Measurements from ENCODE around the gene SEMA3F. TPM values are rescaled to one million over a fixed set of nuclear protein-coding genes. Genes with fewer than 3 reads are reported as not detected.
"Not testable (repeated sequence)": the region's sequence is repeated elsewhere in the genome, so short reads cannot be mapped to it uniquely, and the experiment has no call there.

The SEMA3F gene
- total RNA-seq, 4 donors from 2014 or later = 13.2 to 44.2 (median 38.2) TPM

GRCh38 chr3:50210176-50210509, 55.0 kb downstream of the SEMA3F start:
- TF ChIP-seq POLR2A (IDR thresholded peaks at IDR 0.05) (no peak), CTCF (IDR thresholded peaks at IDR 0.05) (no peak)
- intact Hi-C loops (cut with DNase I) = no loop called here
- whole genome bisulfite sequencing, 2 donors = 90 to 95% methylated on average over 4 to 5 of the region's 5 CpGs
- H3K4me1 ChIP-seq = peaks cover 10 to 13% of the 10 kb centered on the region in 2 donors
- no peak overlapping the region for H3K27ac ChIP-seq
- H3K27me3 ChIP-seq = no peaks in the 10 kb centered on the region
- DNase-seq = no peak
- H3K36me3 ChIP-seq = no peaks in the 10 kb centered on the region
- H3K4me3 ChIP-seq (replicated peaks in 1 of 3) = no peak overlapping the region
- H3K9me3 ChIP-seq = no peaks in the 10 kb centered on the region

- intact Hi-C loops (cut with DNase I) = no loop called here
Measured at GRCh38 chr3:50210510-50211367, 55.6 kb downstream of the SEMA3F start.

GRCh38 chr3:50211368-50211717, 56.2 kb downstream of the SEMA3F start:
- WGBS, 2 donors = 95 to 97% methylated on average over 5 of the region's 5 CpGs
- intact Hi-C loops (cut with DNase I) = not testable (repeated sequence)

More at GRCh38 chr3:50210510-50211367, 55.6 kb downstream of the SEMA3F start:
- no peak for DNase-seq
- Histone ChIP-seq H3K4me1 (peaks cover 4 to 7% of the 10 kb centered on the region in 2 donors), H3K27me3 (no peaks in the 10 kb centered on the region), H3K36me3 (no peaks in the 10 kb centered on the region), H3K9me3 (no peaks in the 10 kb centered on the region), H3K4me3 (replicated peaks in 1 of 3) (no peak overlapping the region), H3K27ac (no peak overlapping the region)
- TF ChIP-seq POLR2A (IDR thresholded peaks at IDR 0.05) = no peak
- TF ChIP-seq CTCF (IDR thresholded peaks at IDR 0.05) = no peak
- WGBS, 2 donors = 87 to 95% methylated on average over 10 to 13 of the region's 13 CpGs

GRCh38 chr3:50211930-50212329, 56.8 kb downstream of the SEMA3F start:
- Histone ChIP-seq H3K4me1 (peaks cover 0 to 4% of the 10 kb centered on the region in 2 donors), H3K27me3 (no peaks in the 10 kb centered on the region), H3K9me3 (no peaks in the 10 kb centered on the region), H3K27ac (no peak overlapping the region), H3K4me3 (replicated peaks in 1 of 3) (no peak overlapping the region), H3K36me3 (no peaks in the 10 kb centered on the region)
- TF ChIP-seq CTCF (IDR thresholded peaks at IDR 0.05) (no peak), POLR2A (IDR thresholded peaks at IDR 0.05) (no peak)
- WGBS, 2 donors = 73 to 85% methylated on average over 2 of the region's 2 CpGs
- intact Hi-C loops (cut with DNase I) = no loop called here
- DNase-seq = no peak

More at GRCh38 chr3:50211368-50211717, 56.2 kb downstream of the SEMA3F start:
- H3K4me3 ChIP-seq (replicated peaks in 1 of 3); H3K9me3 ChIP-seq; H3K27ac ChIP-seq; H3K36me3 ChIP-seq; DNase-seq; H3K27me3 ChIP-seq; H3K4me1 ChIP-seq: not testable (repeated sequence)

- no peak for DNase-seq
- 92% methylated on average over 2 to 4 of the region's 4 CpGs for WGBS, 2 donors
- TF ChIP-seq CTCF (IDR thresholded peaks at IDR 0.05) (no peak), POLR2A (IDR thresholded peaks at IDR 0.05) (no peak)
- Histone ChIP-seq H3K27me3 (no peaks in the 10 kb centered on the region), H3K9me3 (no peaks in the 10 kb centered on the region), H3K27ac (no peak overlapping the region), H3K36me3 (no peaks in the 10 kb centered on the region), H3K4me1 (no peaks in the 10 kb centered on the region), H3K4me3 (replicated peaks in 1 of 3) (no peak overlapping the region)
- intact Hi-C loops (cut with DNase I) = no loop called here
Measured at GRCh38 chr3:50212502-50212901, 57.4 kb downstream of the SEMA3F start.

Data from thyroid gland (tissue), 4 donors.